Measurements from ENCODE around the gene CDH12.

DNA sequence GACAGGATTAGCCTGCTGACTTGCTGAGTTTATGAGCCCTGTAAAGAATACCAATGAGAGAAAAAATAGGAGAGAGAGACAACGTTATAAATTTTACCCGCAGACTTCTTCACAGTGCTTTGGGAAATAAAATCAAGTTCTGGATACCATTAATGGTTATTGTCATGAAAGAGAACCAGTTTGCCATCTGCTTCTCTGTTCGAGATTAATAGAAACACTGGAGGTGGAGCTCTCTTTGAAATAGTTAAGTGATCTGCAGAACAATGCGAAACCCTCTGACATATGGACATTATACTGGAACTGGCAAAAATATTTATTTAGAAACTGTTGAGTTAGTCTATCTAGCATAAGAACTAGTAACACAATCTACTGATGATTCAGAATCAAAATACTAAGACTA lies 500.7 kb downstream of the CDH12 start:
- TF ChIP-seq EZH2 (IDR thresholded peaks at IDR 0.05): no peak
- TF ChIP-seq, protein P1, sequence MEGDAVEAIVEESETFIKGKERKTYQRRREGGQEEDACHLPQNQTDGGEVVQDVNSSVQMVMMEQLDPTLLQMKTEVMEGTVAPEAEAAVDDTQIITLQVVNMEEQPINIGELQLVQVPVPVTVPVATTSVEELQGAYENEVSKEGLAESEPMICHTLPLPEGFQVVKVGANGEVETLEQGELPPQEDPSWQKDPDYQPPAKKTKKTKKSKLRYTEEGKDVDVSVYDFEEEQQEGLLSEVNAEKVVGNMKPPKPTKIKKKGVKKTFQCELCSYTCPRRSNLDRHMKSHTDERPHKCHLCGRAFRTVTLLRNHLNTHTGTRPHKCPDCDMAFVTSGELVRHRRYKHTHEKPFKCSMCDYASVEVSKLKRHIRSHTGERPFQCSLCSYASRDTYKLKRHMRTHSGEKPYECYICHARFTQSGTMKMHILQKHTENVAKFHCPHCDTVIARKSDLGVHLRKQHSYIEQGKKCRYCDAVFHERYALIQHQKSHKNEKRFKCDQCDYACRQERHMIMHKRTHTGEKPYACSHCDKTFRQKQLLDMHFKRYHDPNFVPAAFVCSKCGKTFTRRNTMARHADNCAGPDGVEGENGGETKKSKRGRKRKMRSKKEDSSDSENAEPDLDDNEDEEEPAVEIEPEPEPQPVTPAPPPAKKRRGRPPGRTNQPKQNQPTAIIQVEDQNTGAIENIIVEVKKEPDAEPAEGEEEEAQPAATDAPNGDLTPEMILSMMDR (IDR thresholded peaks at IDR 0.05 in 2 of 3, conservative IDR thresholded peaks at IDR 0.05 in 1 of 3; ENCODE audit: borderline replicate concordance in 1 of 3, insufficient read depth in 1 of 3, low read depth in 2 of 3, low read length in 2 of 3): no peak
- TF ChIP-seq YY1 (IDR thresholded peaks at IDR 0.05; ENCODE audit: extremely low read depth, insufficient replicate concordance, low read depth, low read length): no peak
- TF ChIP-seq, protein P2, sequence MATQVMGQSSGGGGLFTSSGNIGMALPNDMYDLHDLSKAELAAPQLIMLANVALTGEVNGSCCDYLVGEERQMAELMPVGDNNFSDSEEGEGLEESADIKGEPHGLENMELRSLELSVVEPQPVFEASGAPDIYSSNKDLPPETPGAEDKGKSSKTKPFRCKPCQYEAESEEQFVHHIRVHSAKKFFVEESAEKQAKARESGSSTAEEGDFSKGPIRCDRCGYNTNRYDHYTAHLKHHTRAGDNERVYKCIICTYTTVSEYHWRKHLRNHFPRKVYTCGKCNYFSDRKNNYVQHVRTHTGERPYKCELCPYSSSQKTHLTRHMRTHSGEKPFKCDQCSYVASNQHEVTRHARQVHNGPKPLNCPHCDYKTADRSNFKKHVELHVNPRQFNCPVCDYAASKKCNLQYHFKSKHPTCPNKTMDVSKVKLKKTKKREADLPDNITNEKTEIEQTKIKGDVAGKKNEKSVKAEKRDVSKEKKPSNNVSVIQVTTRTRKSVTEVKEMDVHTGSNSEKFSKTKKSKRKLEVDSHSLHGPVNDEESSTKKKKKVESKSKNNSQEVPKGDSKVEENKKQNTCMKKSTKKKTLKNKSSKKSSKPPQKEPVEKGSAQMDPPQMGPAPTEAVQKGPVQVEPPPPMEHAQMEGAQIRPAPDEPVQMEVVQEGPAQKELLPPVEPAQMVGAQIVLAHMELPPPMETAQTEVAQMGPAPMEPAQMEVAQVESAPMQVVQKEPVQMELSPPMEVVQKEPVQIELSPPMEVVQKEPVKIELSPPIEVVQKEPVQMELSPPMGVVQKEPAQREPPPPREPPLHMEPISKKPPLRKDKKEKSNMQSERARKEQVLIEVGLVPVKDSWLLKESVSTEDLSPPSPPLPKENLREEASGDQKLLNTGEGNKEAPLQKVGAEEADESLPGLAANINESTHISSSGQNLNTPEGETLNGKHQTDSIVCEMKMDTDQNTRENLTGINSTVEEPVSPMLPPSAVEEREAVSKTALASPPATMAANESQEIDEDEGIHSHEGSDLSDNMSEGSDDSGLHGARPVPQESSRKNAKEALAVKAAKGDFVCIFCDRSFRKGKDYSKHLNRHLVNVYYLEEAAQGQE (IDR thresholded peaks at IDR 0.05; ENCODE audit: low read depth): no peak
